Activated CD4-positive, alpha-beta memory T cell treated with anti-CD3 and anti-CD28 coated beads for 36 hours (primary cell): ENCODE results near the gene TPGS1. TPM values are rescaled to one million over a fixed set of nuclear protein-coding genes. Genes with fewer than 3 reads are reported as not detected.

Experiments used
- CTCF ChIA-PET: fragments of 350-600 bp; sonication (Branson Sonifier 250); formaldehyde crosslinking; loops from one replicate; lab custom pipeline; 2021; ENCODE audit warnings: antibody characterized with exemption, inconsistent platforms; lab: Charles Lee
- POLR2A ChIA-PET: fragments of 350-600 bp; sonication (Branson Sonifier 250); formaldehyde crosslinking; loops from one replicate; lab custom pipeline; 2021; ENCODE audit warnings: antibody characterized with exemption; lab: Charles Lee
- DNase-seq: peaks from one replicate; pipeline ENCODE4 v3.0.0-alpha.2; 2020
- H3K27ac Mint-ChIP-seq: one replicate; pipeline ENCODE4 v1.8.0; 2021; ENCODE audit warnings: mixed read lengths
- H3K27me3 Mint-ChIP-seq: one replicate; pipeline ENCODE4 v1.8.0; 2021; ENCODE audit warnings: mixed read lengths
- H3K36me3 Mint-ChIP-seq: one replicate; pipeline ENCODE4 v1.8.0; 2021; ENCODE audit warnings: mixed read lengths
- H3K4me1 Mint-ChIP-seq: one replicate; pipeline ENCODE4 v1.8.0; 2021; ENCODE audit warnings: low read depth, mixed read lengths
- H3K4me3 Mint-ChIP-seq: one replicate; pipeline ENCODE4 v1.8.0; 2021; ENCODE audit warnings: mild to moderate bottlenecking, mixed read lengths
- H3K9me3 Mint-ChIP-seq: one replicate; pipeline ENCODE4 v1.8.0; 2021; ENCODE audit warnings: mixed read lengths
- intact Hi-C: fragments of 100-400 bp; cut with micrococcal nuclease; formaldehyde crosslinking; loops from one replicate; pipeline ENCODE4 v1.15.1; 2023
- total RNA-seq, 2 experiments: library from RNA; stranded (reverse); gene quantifications; one replicate each; pipeline ENCODE4 v1.2.3, GENCODE V29; 2021

The TPGS1 gene
- total RNA-seq, 2 experiments from 2014 or later, result 8.1 to 8.5 TPM

GRCh38 chr19:558770-559439 lies 51.6 kb downstream of the TPGS1 start:
- H3K4me1 Mint-ChIP-seq, result no peaks in the 10 kb centered on the region
- CTCF ChIA-PET, result no interaction called here
- POLR2A ChIA-PET, result no interaction called here
- intact Hi-C loops, result no loop called here
- H3K27me3 Mint-ChIP-seq, result no peaks in the 10 kb centered on the region
- no peak overlapping the region for H3K27ac Mint-ChIP-seq
- H3K36me3 Mint-ChIP-seq, result no peaks in the 10 kb centered on the region
- H3K9me3 Mint-ChIP-seq, result no peaks in the 10 kb centered on the region
- no peak for DNase-seq
- H3K4me3 Mint-ChIP-seq, result no peak overlapping the region

- DNase-seq, result no peak
- Mint-ChIP-seq H3K4me3 (no peak overlapping the region), H3K36me3 (no peaks in the 10 kb centered on the region), H3K9me3 (no peaks in the 10 kb centered on the region), H3K27me3 (no peaks in the 10 kb centered on the region), H3K27ac (no peak overlapping the region), H3K4me1 (no peaks in the 10 kb centered on the region)
- intact Hi-C loops, result no loop called here
- ChIA-PET POLR2A (no interaction called here), CTCF (interaction anchor here (1.1 kb wide), 1 partner anchor 49 kb away, joined by 5 read pairs; no protein-coding TSS in a partner anchor)
Observed at GRCh38 chr19:560121-560520, 52.8 kb downstream of the TPGS1 start.

- ChIA-PET CTCF (no interaction called here), POLR2A (no interaction called here)
Observed at GRCh38 chr19:566403-566802, 59.1 kb downstream of the TPGS1 start.

GRCh38 chr19:566844-567243 lies 59.5 kb downstream of the TPGS1 start:
- Mint-ChIP-seq H3K36me3 (peaks cover 4% of the 10 kb centered on the region), H3K4me3 (no peak overlapping the region), H3K27me3 (no peaks in the 10 kb centered on the region), H3K4me1 (peaks cover 8% of the 10 kb centered on the region), H3K27ac (no peak overlapping the region), H3K9me3 (no peaks in the 10 kb centered on the region)
- intact Hi-C loops, result no loop called here
- no peak for DNase-seq
- ChIA-PET POLR2A (interaction anchor here (0.5 kb wide), 1 partner anchor 37 kb away, joined by 4 read pairs; no protein-coding TSS in a partner anchor), CTCF (interaction anchor here (0.8 to 2.1 kb wide), 2 partner anchors 18 to 56 kb away, joined by 3 to 4 read pairs; no protein-coding TSS in a partner anchor)

More at GRCh38 chr19:566403-566802, 59.1 kb downstream of the TPGS1 start:
- no peak for DNase-seq
- intact Hi-C loops, result no loop called here
- no peaks in the 10 kb centered on the region for H3K27me3 Mint-ChIP-seq
- H3K9me3 Mint-ChIP-seq, result no peaks in the 10 kb centered on the region
- no peak overlapping the region for H3K4me3 Mint-ChIP-seq
- H3K27ac Mint-ChIP-seq, result no peak overlapping the region
- peaks cover 8% of the 10 kb centered on the region for H3K4me1 Mint-ChIP-seq
- peaks cover 4% of the 10 kb centered on the region for H3K36me3 Mint-ChIP-seq

- Mint-ChIP-seq H3K27ac (no peak overlapping the region), H3K36me3 (peaks cover 4% of the 10 kb centered on the region), H3K9me3 (no peaks in the 10 kb centered on the region), H3K27me3 (no peaks in the 10 kb centered on the region), H3K4me3 (no peak overlapping the region), H3K4me1 (peaks cover 10% of the 10 kb centered on the region)
- DNase-seq, result no peak
- intact Hi-C loops, result no loop called here
- ChIA-PET POLR2A (interaction anchor here (0.5 kb wide), 1 partner anchor 38 kb away, joined by 4 read pairs; no protein-coding TSS in a partner anchor), CTCF (interaction anchor here (0.8 to 2.1 kb wide), 2 partner anchors 18 to 57 kb away, joined by 3 to 4 read pairs; no protein-coding TSS in a partner anchor)
Observed at GRCh38 chr19:567296-567900, 60.1 kb downstream of the TPGS1 start.

Other genes with a start within 250 kb of the TPGS1 start
- under 1 TPM; 0.51 to 0.67 TPM for gene PLPP2, start 216.1 kb upstream of the TPGS1 start, total RNA-seq
- 10 to 100 TPM; 22.1 to 23.1 TPM for gene MIER2, start 162.7 kb upstream of the TPGS1 start, total RNA-seq
- gene C2CD4C, start 98.3 kb upstream of the TPGS1 start, total RNA-seq, result under 1 TPM; 0.33 to 0.44 TPM
- gene SHC2, start 46.5 kb upstream of the TPGS1 start, total RNA-seq, result under 1 TPM in 1 of 2 experiments, not detected in 1; 0.21 TPM
- gene MADCAM1, start 11.0 kb upstream of the TPGS1 start, total RNA-seq, result under 1 TPM; 0.22 to 0.36 TPM
- gene CDC34, start 24.3 kb downstream of the TPGS1 start, total RNA-seq, result 10 to 100 TPM; 45.9 to 46.4 TPM
- gene GZMM, start 36.6 kb downstream of the TPGS1 start, total RNA-seq, result 10 to 100 TPM; 27.2 to 27.4 TPM
- gene BSG, start 65.1 kb downstream of the TPGS1 start, total RNA-seq, result 100 to 1,000 TPM; 185 to 205 TPM
- gene HCN2, start 82.4 kb downstream of the TPGS1 start, total RNA-seq, result 1 to 10 TPM in 1 of 2 experiments, under 1 TPM in 1; 1.00 to 1.0 TPM
- gene POLRMT, start 126.0 kb downstream of the TPGS1 start, total RNA-seq, result 10 to 100 TPM; 71.5 to 72.5 TPM
- gene FGF22, start 132.4 kb downstream of the TPGS1 start, total RNA-seq, result under 1 TPM in 1 of 2 experiments, not detected in 1; 0.14 TPM
- 10 to 100 TPM; 84.4 to 89.7 TPM for gene RNF126, start 155.7 kb downstream of the TPGS1 start, total RNA-seq
- gene FSTL3, start 168.9 kb downstream of the TPGS1 start, total RNA-seq, result 1 to 10 TPM; 5.7 to 6.0 TPM
- gene PRSS57, start 188.0 kb downstream of the TPGS1 start, total RNA-seq, result not detected
- under 1 TPM in 1 of 2 experiments, not detected in 1; 0.17 TPM for gene PALM, start 201.4 kb downstream of the TPGS1 start, total RNA-seq
- not detected for gene MISP, start 243.6 kb downstream of the TPGS1 start, total RNA-seq